ENCODE data around the gene TTLL11.

GRCh38 chr9:121865060-121865459, 228.0 kb downstream of the TTLL11 start:
- TF ChIP-seq POLR2A (IDR thresholded peaks at IDR 0.05) (no peak), EP300 (IDR thresholded peaks at IDR 0.05) (no peak), POLR2AphosphoS5 (IDR thresholded peaks at IDR 0.05) (no peak), CTCF (IDR thresholded peaks at IDR 0.05) (no peak)

Measured in suprapubic skin (tissue), 4 donors.